ENCODE measurements around the gene NPAS3.

Gene NPAS3

DNA sequence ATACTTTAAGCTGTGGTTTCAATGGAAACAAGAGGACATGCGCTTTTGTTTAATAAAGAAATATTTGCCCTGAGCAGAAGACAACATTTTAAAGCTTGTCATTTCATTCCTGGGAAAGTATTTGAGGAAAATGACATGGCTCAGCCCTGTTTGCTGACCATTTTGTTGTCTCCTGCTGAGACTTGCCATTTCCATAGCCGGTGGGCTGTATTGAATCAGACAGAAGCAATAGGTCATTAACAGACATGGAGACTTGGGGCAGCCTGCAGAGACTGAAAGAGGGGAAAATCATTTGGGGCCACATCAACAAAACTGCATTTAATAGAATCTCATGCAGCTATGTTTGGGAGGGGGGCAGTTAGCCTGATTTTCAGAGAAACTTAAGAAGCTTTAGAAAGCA, 443.0 kb downstream of the NPAS3 start:
- DNase-seq (ENCODE audit: low spot score in 2 of 2), result no peak
- Mint-ChIP-seq H3K4me1 (no peaks in the 10 kb centered on the region), H3K9me3 (no peaks in the 10 kb centered on the region), H3K4me3 (no peak overlapping the region), H3K36me3 (no peaks in the 10 kb centered on the region), H3K27me3 (no peaks in the 10 kb centered on the region), H3K27ac (no peak overlapping the region)
- ATAC-seq (ENCODE audit: low read depth), result no peak

DNA sequence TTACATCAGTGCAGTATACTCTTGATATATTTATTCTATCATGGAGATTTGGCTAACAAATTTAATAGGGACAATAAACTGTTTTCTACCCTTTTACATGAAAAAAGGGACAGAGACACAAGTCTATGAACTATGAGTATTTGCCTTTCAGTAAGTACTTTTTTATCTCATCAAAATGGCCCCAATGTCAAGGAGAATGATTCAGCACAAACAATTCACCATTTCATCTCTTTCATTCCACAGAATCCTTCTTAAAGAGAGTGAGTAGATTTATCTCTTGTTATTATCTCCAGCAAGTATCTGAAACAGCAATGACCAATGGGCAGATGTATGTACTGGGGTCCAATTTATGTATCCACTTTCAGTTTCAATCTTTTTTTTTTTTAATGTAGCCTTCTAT, 447.5 kb downstream of the NPAS3 start:
- Mint-ChIP-seq H3K36me3 (no peaks in the 10 kb centered on the region), H3K4me3 (no peak overlapping the region)

DNA sequence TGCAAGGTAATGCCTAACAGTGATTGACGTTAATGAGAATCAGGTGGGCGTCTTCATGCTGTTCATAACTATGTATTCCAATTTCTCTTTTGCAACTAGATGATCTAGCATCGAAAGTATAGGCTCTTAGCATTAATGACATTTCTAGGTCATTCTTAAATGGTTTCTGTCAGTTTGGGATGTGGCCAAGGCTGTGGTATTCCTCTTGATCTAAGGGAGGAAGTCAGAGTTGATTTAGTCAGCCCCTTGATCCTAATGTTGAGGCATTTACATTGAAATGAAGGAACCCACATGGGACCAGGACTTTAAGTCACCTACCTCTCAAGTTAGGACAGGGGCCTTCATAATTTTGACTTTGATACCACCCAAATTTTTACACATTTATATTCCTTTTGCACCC, 448.1 kb downstream of the NPAS3 start:
- no peak overlapping the region for H3K27ac Mint-ChIP-seq
- H3K9me3 Mint-ChIP-seq, result no peaks in the 10 kb centered on the region
- no peak for DNase-seq (ENCODE audit: low spot score in 2 of 2)
- no peak overlapping the region for H3K4me3 Mint-ChIP-seq
- no peak for ATAC-seq (ENCODE audit: low read depth)
- no peaks in the 10 kb centered on the region for H3K27me3 Mint-ChIP-seq
- H3K36me3 Mint-ChIP-seq, result no peaks in the 10 kb centered on the region
- no peaks in the 10 kb centered on the region for H3K4me1 Mint-ChIP-seq

More for the DNA sequence above, 447.5 kb downstream of the NPAS3 start:
- Mint-ChIP-seq H3K27ac (no peak overlapping the region), H3K27me3 (no peaks in the 10 kb centered on the region), H3K9me3 (no peaks in the 10 kb centered on the region), H3K4me1 (no peaks in the 10 kb centered on the region)
- no peak for ATAC-seq (ENCODE audit: low read depth)
- DNase-seq (ENCODE audit: low spot score in 2 of 2), result no peak

DNA sequence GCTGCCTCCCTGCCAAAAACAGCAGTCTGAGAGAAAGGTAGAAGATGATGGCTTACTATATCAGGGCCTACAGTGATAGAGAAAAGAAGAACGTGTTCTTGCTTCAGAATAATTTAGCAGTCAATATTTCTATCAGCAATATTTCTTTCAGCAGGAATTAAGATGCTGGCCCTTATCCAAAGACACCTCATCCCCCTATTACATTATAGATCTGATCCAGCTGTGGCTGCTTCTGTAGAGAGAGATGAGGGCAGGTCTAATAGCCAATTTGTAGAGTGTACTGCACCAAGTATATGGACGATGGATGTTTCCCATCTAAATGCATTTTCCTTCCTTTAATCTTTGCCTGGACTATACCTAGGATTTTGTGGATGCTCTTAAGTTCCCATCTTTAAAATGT, 451.7 kb downstream of the NPAS3 start:
- no peaks in the 10 kb centered on the region for H3K4me1 Mint-ChIP-seq
- no peaks in the 10 kb centered on the region for H3K27me3 Mint-ChIP-seq
- no peaks in the 10 kb centered on the region for H3K36me3 Mint-ChIP-seq
- no peak overlapping the region for H3K4me3 Mint-ChIP-seq
- ATAC-seq (ENCODE audit: low read depth) (no peak), DNase-seq (ENCODE audit: low spot score in 2 of 2) (no peak)
- H3K27ac Mint-ChIP-seq, result no peak overlapping the region
- no peaks in the 10 kb centered on the region for H3K9me3 Mint-ChIP-seq

GRCh38 chr14:33393231-33393894, 454.7 kb downstream of the NPAS3 start:
- Mint-ChIP-seq H3K9me3 (no peaks in the 10 kb centered on the region), H3K4me1 (no peaks in the 10 kb centered on the region), H3K36me3 (no peaks in the 10 kb centered on the region), H3K27me3 (no peaks in the 10 kb centered on the region), H3K4me3 (no peak overlapping the region), H3K27ac (no peak overlapping the region)
- ATAC-seq (ENCODE audit: low read depth) (no peak), DNase-seq (ENCODE audit: low spot score in 2 of 2) (no peak)

- Mint-ChIP-seq H3K4me3 (no peak overlapping the region), H3K4me1 (no peaks in the 10 kb centered on the region), H3K36me3 (no peaks in the 10 kb centered on the region), H3K9me3 (no peaks in the 10 kb centered on the region), H3K27ac (no peak overlapping the region), H3K27me3 (no peaks in the 10 kb centered on the region)
- DNase-seq (ENCODE audit: low spot score in 2 of 2), result no peak
- no peak for ATAC-seq (ENCODE audit: low read depth)
Observed at GRCh38 chr14:33393895-33394368, 455.3 kb downstream of the NPAS3 start.

DNA sequence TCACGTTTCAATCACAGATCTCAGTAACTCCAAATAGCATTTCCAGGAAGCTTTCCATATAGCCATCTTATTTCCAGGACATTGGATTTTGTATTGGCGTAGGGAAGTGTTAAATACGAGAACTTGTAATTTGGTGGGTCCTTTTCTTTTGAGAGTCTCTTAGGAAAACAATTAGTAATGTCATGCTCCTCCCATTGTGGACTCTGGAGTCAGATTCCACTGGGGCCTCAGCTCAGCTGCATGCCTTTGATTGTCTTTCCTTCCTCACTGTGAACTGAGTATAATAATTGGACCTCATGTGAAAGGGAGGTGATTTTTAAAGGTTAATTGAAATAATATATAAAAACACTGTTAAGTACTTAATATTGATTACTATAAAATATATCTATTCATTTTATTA, 462.6 kb downstream of the NPAS3 start:
- H3K4me3 Mint-ChIP-seq, result no peak overlapping the region
- H3K27ac Mint-ChIP-seq, result no peak overlapping the region
- ATAC-seq (ENCODE audit: low read depth) (no peak), DNase-seq (ENCODE audit: low spot score in 2 of 2) (no peak)
- no peaks in the 10 kb centered on the region for H3K27me3 Mint-ChIP-seq
- no peaks in the 10 kb centered on the region for H3K4me1 Mint-ChIP-seq
- H3K36me3 Mint-ChIP-seq, result no peaks in the 10 kb centered on the region
- H3K9me3 Mint-ChIP-seq, result peaks cover 2% of the 10 kb centered on the region

- no peaks in the 10 kb centered on the region for H3K27me3 Mint-ChIP-seq
- no peak overlapping the region for H3K4me3 Mint-ChIP-seq
- H3K27ac Mint-ChIP-seq, result no peak overlapping the region
- H3K9me3 Mint-ChIP-seq, result peaks cover 3% of the 10 kb centered on the region
- no peaks in the 10 kb centered on the region for H3K4me1 Mint-ChIP-seq
- no peaks in the 10 kb centered on the region for H3K36me3 Mint-ChIP-seq
- ATAC-seq (ENCODE audit: low read depth) (no peak), DNase-seq (ENCODE audit: low spot score in 2 of 2) (no peak)
Observed at GRCh38 chr14:33402604-33403003, 463.9 kb downstream of the NPAS3 start.

DNA sequence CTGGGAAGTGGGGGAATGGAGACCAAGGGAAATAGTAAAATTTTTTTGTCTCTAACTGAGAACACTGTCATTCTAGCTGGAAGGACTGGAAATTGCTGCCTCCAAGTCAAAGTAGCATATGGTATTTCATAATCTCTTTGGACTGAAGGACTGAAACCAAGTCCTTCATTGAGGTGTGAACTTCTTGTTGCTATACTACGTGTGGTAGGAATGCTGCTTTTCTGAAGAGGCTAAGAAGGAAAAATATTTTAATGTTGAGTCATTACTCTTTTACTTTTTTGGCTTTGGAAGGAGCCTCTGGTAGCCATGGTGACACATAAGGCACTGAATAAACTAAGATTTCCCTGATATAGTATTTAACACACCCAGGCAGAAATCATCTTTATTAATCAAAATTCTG, 465.4 kb downstream of the NPAS3 start:
- ATAC-seq (ENCODE audit: low read depth), result no peak
- Mint-ChIP-seq H3K27me3 (no peaks in the 10 kb centered on the region), H3K27ac (no peak overlapping the region), H3K9me3 (peaks cover 4% of the 10 kb centered on the region), H3K4me1 (no peaks in the 10 kb centered on the region), H3K36me3 (no peaks in the 10 kb centered on the region), H3K4me3 (no peak overlapping the region)
- DNase-seq (ENCODE audit: low spot score in 2 of 2), result no peak

DNA sequence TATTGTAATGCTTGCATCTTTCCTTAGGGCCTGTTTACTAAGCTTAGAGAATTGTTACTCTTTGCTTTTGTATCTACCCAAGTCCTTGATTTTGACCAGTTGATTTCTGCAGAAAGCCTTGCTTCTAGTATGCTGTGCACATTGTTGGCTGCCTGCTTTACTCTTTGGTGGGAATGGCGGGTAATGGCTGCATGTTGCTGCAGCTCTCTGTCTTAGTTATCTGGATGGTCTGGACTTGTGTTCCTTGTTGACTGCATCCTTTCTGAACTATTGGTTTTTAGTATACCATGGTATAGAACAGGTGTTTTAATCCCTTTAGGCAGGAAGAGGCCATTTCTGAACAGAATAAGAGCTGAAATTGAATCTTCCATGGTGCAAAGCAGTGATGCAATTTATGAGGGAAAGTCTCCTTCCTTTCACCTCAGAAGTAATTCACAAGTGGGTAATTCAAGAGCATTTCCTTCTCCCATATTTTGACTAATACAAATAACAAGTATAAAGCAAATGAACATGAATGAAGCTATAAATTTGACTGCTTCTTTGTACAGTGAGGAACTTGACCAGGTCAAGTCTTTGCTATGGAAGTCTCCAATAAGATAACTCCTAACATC, 466.4 kb downstream of the NPAS3 start:
- Mint-ChIP-seq H3K27ac (no peak overlapping the region), H3K4me1 (no peaks in the 10 kb centered on the region), H3K36me3 (no peaks in the 10 kb centered on the region), H3K27me3 (no peaks in the 10 kb centered on the region), H3K4me3 (no peak overlapping the region), H3K9me3 (peaks cover 4% of the 10 kb centered on the region)
- DNase-seq (ENCODE audit: low spot score in 2 of 2) (no peak), ATAC-seq (ENCODE audit: low read depth) (no peak)

- ATAC-seq (ENCODE audit: low read depth), result no peak
- DNase-seq (ENCODE audit: low spot score in 2 of 2), result no peak
- H3K4me1 Mint-ChIP-seq, result no peaks in the 10 kb centered on the region
- no peak overlapping the region for H3K27ac Mint-ChIP-seq
- H3K9me3 Mint-ChIP-seq, result peaks cover 6% of the 10 kb centered on the region
- no peak overlapping the region for H3K4me3 Mint-ChIP-seq
- H3K27me3 Mint-ChIP-seq, result no peaks in the 10 kb centered on the region
- H3K36me3 Mint-ChIP-seq, result no peaks in the 10 kb centered on the region
Observed at GRCh38 chr14:33406766-33407165, 468.1 kb downstream of the NPAS3 start.

- H3K9me3 Mint-ChIP-seq, result peaks cover 7% of the 10 kb centered on the region
- no peaks in the 10 kb centered on the region for H3K4me1 Mint-ChIP-seq
- ATAC-seq (ENCODE audit: low read depth) (no peak), DNase-seq (ENCODE audit: low spot score in 2 of 2) (no peak)
- no peak overlapping the region for H3K27ac Mint-ChIP-seq
- H3K4me3 Mint-ChIP-seq, result no peak overlapping the region
- no peaks in the 10 kb centered on the region for H3K27me3 Mint-ChIP-seq
- H3K36me3 Mint-ChIP-seq, result no peaks in the 10 kb centered on the region
Observed at GRCh38 chr14:33408291-33408690, 469.6 kb downstream of the NPAS3 start.

DNA sequence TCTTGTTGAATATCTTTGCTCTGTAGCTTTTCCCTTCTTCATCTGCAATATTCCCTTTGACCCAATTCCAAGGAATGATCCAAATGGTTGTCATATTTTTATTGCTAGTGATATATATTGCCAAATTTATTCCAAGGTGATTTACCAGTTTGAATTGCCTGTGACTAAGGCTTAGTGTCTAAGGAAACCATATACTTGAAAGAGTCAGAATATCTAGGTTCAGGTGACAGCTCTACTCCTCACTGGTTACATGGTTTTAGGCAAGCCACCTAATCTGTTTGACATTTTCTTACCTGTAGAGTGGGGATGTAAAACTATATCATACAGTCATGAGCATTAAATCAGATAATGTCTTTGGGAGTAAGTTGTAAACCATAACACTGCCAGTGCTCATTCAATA, 473.8 kb downstream of the NPAS3 start:
- Mint-ChIP-seq H3K36me3 (no peaks in the 10 kb centered on the region), H3K4me3 (no peak overlapping the region), H3K27me3 (no peaks in the 10 kb centered on the region), H3K4me1 (no peaks in the 10 kb centered on the region), H3K9me3 (peaks cover 10% of the 10 kb centered on the region), H3K27ac (no peak overlapping the region)
- DNase-seq (ENCODE audit: low spot score in 2 of 2) (no peak), ATAC-seq (ENCODE audit: low read depth) (no peak)

DNA sequence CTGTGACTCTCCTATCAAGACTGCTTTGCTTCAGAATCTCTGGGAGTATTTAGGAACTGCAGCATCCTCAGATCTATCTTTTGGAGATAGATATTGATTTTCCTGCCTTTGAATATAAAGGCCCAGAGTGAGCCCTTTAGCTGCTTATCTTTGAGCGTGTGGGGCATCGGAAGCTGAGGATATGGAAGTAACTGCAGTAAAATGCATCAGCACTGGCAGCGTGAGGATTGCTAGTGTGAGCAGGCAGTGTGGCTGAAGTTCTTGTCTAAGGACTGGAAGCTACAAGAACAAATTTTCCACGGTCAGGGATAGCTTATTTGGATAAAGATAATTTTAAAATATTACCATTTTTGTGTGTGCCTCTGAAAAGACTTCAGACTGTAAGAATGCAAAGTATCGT, 474.7 kb downstream of the NPAS3 start:
- Mint-ChIP-seq H3K4me3 (no peak overlapping the region), H3K36me3 (no peaks in the 10 kb centered on the region), H3K27me3 (no peaks in the 10 kb centered on the region), H3K27ac (no peak overlapping the region), H3K4me1 (no peaks in the 10 kb centered on the region), H3K9me3 (peaks cover 7% of the 10 kb centered on the region)
- ATAC-seq (ENCODE audit: low read depth) (no peak), DNase-seq (ENCODE audit: low spot score in 2 of 2) (no peak)

DNA sequence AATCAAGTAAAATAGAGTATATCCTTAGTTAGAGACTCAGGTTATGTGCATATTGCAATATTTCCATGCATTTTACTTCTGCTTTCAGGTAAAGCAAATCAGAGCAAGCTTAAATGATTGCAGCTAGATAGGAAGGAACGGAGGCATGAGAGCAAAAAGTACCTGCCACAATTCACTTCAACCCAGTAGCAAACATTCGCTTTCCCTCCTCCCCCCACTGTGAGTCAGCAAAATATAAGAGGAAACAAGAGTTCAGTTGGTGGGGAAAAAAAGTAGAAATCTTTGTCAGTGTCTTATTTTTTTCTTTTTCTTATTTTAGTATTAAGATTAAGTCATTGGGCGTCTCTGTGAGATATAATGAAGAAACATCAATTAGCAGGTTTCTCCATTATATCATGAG, 475.4 kb downstream of the NPAS3 start:
- DNase-seq (ENCODE audit: low spot score in 2 of 2) (no peak), ATAC-seq (ENCODE audit: low read depth) (no peak)
- Mint-ChIP-seq H3K36me3 (no peaks in the 10 kb centered on the region), H3K27me3 (no peaks in the 10 kb centered on the region), H3K9me3 (peaks cover 7% of the 10 kb centered on the region), H3K4me3 (no peak overlapping the region), H3K27ac (no peak overlapping the region), H3K4me1 (no peaks in the 10 kb centered on the region)

Measured in memory B cell (primary cell).